Measurements from ENCODE around the gene GNAQ. TPM values are rescaled to one million over a fixed set of nuclear protein-coding genes. Genes with fewer than 3 reads are reported as not detected.

GNAQ gene
- total and polyA plus RNA-seq, 2 of the 13 experiments (the other 11 are each of a cell fraction or from before 2014, with no cell fraction given), result 16.5 to 17.7 TPM

- TF ChIP-seq ZNF24 (IDR thresholded peaks at IDR 0.05) (no peak), HDAC1 (CRISPR knock-in tag; IDR thresholded peaks at IDR 0.05) (no peak), CREBL2 (CRISPR knock-in tag; IDR thresholded peaks at IDR 0.05; ENCODE audit: borderline replicate concordance) (no peak), MAFK (conservative IDR thresholded peaks at IDR 0.05 in 1 of 2, IDR thresholded peaks at IDR 0.05 in 1 of 2; ENCODE audit: low read length in 2 of 2) (no peak), POGZ (CRISPR knock-in tag; IDR thresholded peaks at IDR 0.05) (no peak), MXD4 (CRISPR knock-in tag; IDR thresholded peaks at IDR 0.05) (no peak), JUNB (CRISPR knock-in tag; IDR thresholded peaks at IDR 0.05; ENCODE audit: borderline replicate concordance) (no peak), ZSCAN21 (CRISPR knock-in tag; IDR thresholded peaks at IDR 0.05; ENCODE audit: borderline replicate concordance) (no peak)
Measured at GRCh38 chr9:77989909-77990308, 41.7 kb downstream of the GNAQ start (continued).

GRCh38 chr9:77989458-77989857, 42.2 kb downstream of the GNAQ start:
- H3K27me3 ChIP-seq (ENCODE audit: control insufficient read depth in 1 of 2, insufficient read depth in 2 of 2, low read length in 2 of 2), result no peaks in the 10 kb centered on the region
- POLR2A ChIA-PET, result no interaction called here
- no peak overlapping the region for H3K9ac ChIP-seq (ENCODE audit: insufficient read depth, low read depth, low read length)
- ATAC-seq, result no peak
- FAIRE-seq, result no peak
- peaks cover 9% of the 10 kb centered on the region for H3K79me2 ChIP-seq (ENCODE audit: insufficient read depth, low read length)
- H3K36me3 ChIP-seq (replicated peaks in 1 of 2; ENCODE audit: control insufficient read depth in 1 of 2, insufficient read depth in 2 of 2, low read length in 2 of 2), result no peaks in the 10 kb centered on the region
- in situ Hi-C loops (cut with HindIII; ENCODE audit: extremely low pct_ligation_motif_present, low pct_unique_long_range_greater_than_20kb) (loop anchor here (5.0 kb wide), 1 partner anchor 43 kb away; the partner anchor contains the start of gene GNAQ), intact Hi-C loops (cut with micrococcal nuclease; ENCODE audit: unreplicated experiment) (no loop called here)
- no peak overlapping the region for H3K4me2 ChIP-seq (ENCODE audit: low read depth, low read length)
- DNase-seq (ENCODE audit: low spot score), result no peak
- H3K4me3 ChIP-seq (replicated peaks in 1 of 3; ENCODE audit: insufficient read depth in 1 of 3, low read depth in 2 of 3, low read length in 3 of 3), result no peak overlapping the region
- TF ChIP-seq BCLAF1 (IDR thresholded peaks at IDR 0.05) (no peak), ZNF549 (CRISPR knock-in tag; IDR thresholded peaks at IDR 0.05) (no peak), ETV6 (CRISPR knock-in tag; conservative IDR thresholded peaks at IDR 0.05) (no peak), ZNF564 (CRISPR knock-in tag; IDR thresholded peaks at IDR 0.05) (no peak)
- peaks cover 37% of the 10 kb centered on the region for H3K4me1 ChIP-seq (ENCODE audit: insufficient read depth, low read length)
- H3K27ac ChIP-seq (ENCODE audit: extremely low read length, insufficient read depth, low read length), result no peak overlapping the region
- 0 out of 2 replicates have a peak, but pooled peaks cover 8% of the 10 kb centered on the region for H4K20me1 ChIP-seq (ENCODE audit: insufficient read depth, low read length)
- CTCF ChIA-PET (ENCODE audit: low intra/inter-chr PET ratio, low total read pairs), result no interaction called here
- no TSS peak for BruUV-seq (replicated peaks)
- H3K9me3 ChIP-seq (ENCODE audit: low read length), result no peaks in the 10 kb centered on the region
- no peak overlapping the region for H2AFZ ChIP-seq (ENCODE audit: low read length)
- WGBS (ENCODE audit: low lambda C conversion rate), result 96% methylated on average over 1 of the region's 2 CpGs

All from HepG2 (cell line).